Measurements from ENCODE around the gene SLC8A2.

Gene SLC8A2

DNA sequence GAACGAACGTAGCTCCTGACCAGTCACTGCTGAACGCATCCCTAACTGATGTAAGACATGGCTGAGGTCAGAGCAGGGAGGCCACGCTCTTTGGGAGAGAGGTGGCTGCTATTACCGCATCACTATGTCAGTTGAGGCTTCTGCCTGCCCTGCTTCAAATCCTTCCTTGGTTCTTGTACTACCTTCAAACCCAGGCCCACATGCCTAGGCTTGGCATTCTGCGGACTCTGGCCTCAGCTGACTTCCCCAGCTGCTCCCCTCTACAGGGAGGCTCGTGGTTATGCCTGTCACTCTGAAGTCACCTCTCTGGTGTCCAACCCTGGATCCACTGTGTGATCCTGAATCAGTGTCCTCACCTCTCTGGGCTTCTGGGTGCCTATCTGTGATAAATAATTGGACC is 37.6 kb downstream of the SLC8A2 start:
- Histone ChIP-seq H3K4me1 (ENCODE audit: insufficient read depth, insufficient read length) (peaks cover under 1% of the 10 kb centered on the region), H3K27me3 (ENCODE audit: insufficient read depth, insufficient read length) (peaks cover 7% of the 10 kb centered on the region), H3K9ac (ENCODE audit: insufficient read length, low read depth) (peak overlapping the region; percentile 8), H3K9me3 (ENCODE audit: insufficient read depth, low read length) (0 out of 2 replicates have a peak, but pooled peaks cover 7% of the 10 kb centered on the region), H3K4me3 (ENCODE audit: insufficient read length, low read depth) (no peak overlapping the region), H3K36me3 (ENCODE audit: insufficient read depth, insufficient read length, low read length) (no peaks in the 10 kb centered on the region)
- TF ChIP-seq ZNF274 (IDR thresholded peaks at IDR 0.05; ENCODE audit: low read depth, low read length), result no peak
- no peak for TF ChIP-seq SUZ12 (IDR thresholded peaks at IDR 0.05; ENCODE audit: extremely low read depth, insufficient read depth, insufficient read length)
- TF ChIP-seq YY1 (IDR thresholded peaks at IDR 0.05; ENCODE audit: insufficient read depth, insufficient read length), result no peak
- no peak for DNase-seq (ENCODE audit: low read depth, low spot score)

DNA sequence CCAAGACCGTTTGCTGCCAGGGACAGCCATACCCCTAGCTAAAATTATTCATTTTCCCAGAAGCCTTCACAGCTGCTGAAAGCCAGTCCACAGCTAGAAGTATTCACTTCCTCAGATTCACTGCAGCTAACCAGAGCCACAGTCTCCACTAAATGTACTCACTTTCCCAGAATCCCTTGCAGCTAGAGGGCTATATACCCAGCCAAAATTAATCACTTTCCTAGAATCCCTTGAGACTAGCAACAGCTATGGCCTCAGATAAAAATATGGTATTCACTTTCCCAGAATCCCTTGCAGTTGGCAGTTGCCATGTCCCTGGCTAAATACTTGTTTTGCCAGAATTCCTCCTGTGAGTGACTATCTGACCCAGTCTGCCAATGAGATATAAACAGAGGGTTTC is 38.6 kb downstream of the SLC8A2 start:
- no peak for DNase-seq (ENCODE audit: low read depth, low spot score)
- no peak for TF ChIP-seq SUZ12 (IDR thresholded peaks at IDR 0.05; ENCODE audit: extremely low read depth, insufficient read depth, insufficient read length)
- TF ChIP-seq YY1 (IDR thresholded peaks at IDR 0.05; ENCODE audit: insufficient read depth, insufficient read length), result no peak
- TF ChIP-seq ZNF274 (IDR thresholded peaks at IDR 0.05; ENCODE audit: low read depth, low read length), result no peak
- peaks cover 3% of the 10 kb centered on the region for H3K4me1 ChIP-seq (ENCODE audit: insufficient read depth, insufficient read length)

GRCh38 chr19:47432499-47432898 is 39.2 kb downstream of the SLC8A2 start:
- Histone ChIP-seq H3K9ac (ENCODE audit: insufficient read length, low read depth) (no peak overlapping the region), H3K9me3 (ENCODE audit: insufficient read depth, low read length) (0 out of 2 replicates have a peak, but pooled peaks cover 7% of the 10 kb centered on the region), H3K36me3 (ENCODE audit: insufficient read depth, insufficient read length, low read length) (no peaks in the 10 kb centered on the region), H3K4me3 (ENCODE audit: insufficient read length, low read depth) (no peak overlapping the region), H3K4me1 (ENCODE audit: insufficient read depth, insufficient read length) (peaks cover 3% of the 10 kb centered on the region), H3K27me3 (ENCODE audit: insufficient read depth, insufficient read length) (peaks cover 9% of the 10 kb centered on the region)
- DNase-seq (ENCODE audit: low read depth, low spot score), result no peak
- TF ChIP-seq ZNF274 (IDR thresholded peaks at IDR 0.05; ENCODE audit: low read depth, low read length), result no peak
- no peak for TF ChIP-seq YY1 (IDR thresholded peaks at IDR 0.05; ENCODE audit: insufficient read depth, insufficient read length)
- no peak for TF ChIP-seq SUZ12 (IDR thresholded peaks at IDR 0.05; ENCODE audit: extremely low read depth, insufficient read depth, insufficient read length)

More for the DNA sequence above, 38.6 kb downstream of the SLC8A2 start:
- Histone ChIP-seq H3K9ac (ENCODE audit: insufficient read length, low read depth) (no peak overlapping the region), H3K4me3 (ENCODE audit: insufficient read length, low read depth) (no peak overlapping the region), H3K27me3 (ENCODE audit: insufficient read depth, insufficient read length) (peaks cover 9% of the 10 kb centered on the region), H3K9me3 (ENCODE audit: insufficient read depth, low read length) (0 out of 2 replicates have a peak, but pooled peaks cover 7% of the 10 kb centered on the region), H3K36me3 (ENCODE audit: insufficient read depth, insufficient read length, low read length) (no peaks in the 10 kb centered on the region)

- no peaks in the 10 kb centered on the region for H3K36me3 ChIP-seq (ENCODE audit: insufficient read depth, insufficient read length, low read length)
- 0 out of 2 replicates have a peak, but pooled peaks cover 7% of the 10 kb centered on the region for H3K9me3 ChIP-seq (ENCODE audit: insufficient read depth, low read length)
- H3K27me3 ChIP-seq (ENCODE audit: insufficient read depth, insufficient read length), result peaks cover 9% of the 10 kb centered on the region
- peaks cover 3% of the 10 kb centered on the region for H3K4me1 ChIP-seq (ENCODE audit: insufficient read depth, insufficient read length)
- DNase-seq (ENCODE audit: low read depth, low spot score), result no peak
- H3K4me3 ChIP-seq (ENCODE audit: insufficient read length, low read depth), result no peak overlapping the region
- no peak overlapping the region for H3K9ac ChIP-seq (ENCODE audit: insufficient read length, low read depth)
- TF ChIP-seq YY1 (IDR thresholded peaks at IDR 0.05; ENCODE audit: insufficient read depth, insufficient read length), result no peak
- no peak for TF ChIP-seq ZNF274 (IDR thresholded peaks at IDR 0.05; ENCODE audit: low read depth, low read length)
- no peak for TF ChIP-seq SUZ12 (IDR thresholded peaks at IDR 0.05; ENCODE audit: extremely low read depth, insufficient read depth, insufficient read length)
These were observed 39.6 kb downstream of the SLC8A2 start for GRCh38 chr19:47432091-47432490.

- 0 out of 2 replicates have a peak, but pooled peaks cover 7% of the 10 kb centered on the region for H3K9me3 ChIP-seq (ENCODE audit: insufficient read depth, low read length)
- DNase-seq (ENCODE audit: low read depth, low spot score), result no peak
- no peak for TF ChIP-seq YY1 (IDR thresholded peaks at IDR 0.05; ENCODE audit: insufficient read depth, insufficient read length)
- TF ChIP-seq ZNF274 (IDR thresholded peaks at IDR 0.05; ENCODE audit: low read depth, low read length), result no peak
- TF ChIP-seq SUZ12 (IDR thresholded peaks at IDR 0.05; ENCODE audit: extremely low read depth, insufficient read depth, insufficient read length), result no peak
- peaks cover 3% of the 10 kb centered on the region for H3K4me1 ChIP-seq (ENCODE audit: insufficient read depth, insufficient read length)
- H3K27me3 ChIP-seq (ENCODE audit: insufficient read depth, insufficient read length), result peaks cover 9% of the 10 kb centered on the region
- H3K36me3 ChIP-seq (ENCODE audit: insufficient read depth, insufficient read length, low read length), result no peaks in the 10 kb centered on the region
- peak overlapping the region; percentile 40 for H3K4me3 ChIP-seq (ENCODE audit: insufficient read length, low read depth)
- H3K9ac ChIP-seq (ENCODE audit: insufficient read length, low read depth), result peak overlapping the region; percentile 80
These were observed 41.5 kb downstream of the SLC8A2 start for GRCh38 chr19:47430041-47430802.

DNA sequence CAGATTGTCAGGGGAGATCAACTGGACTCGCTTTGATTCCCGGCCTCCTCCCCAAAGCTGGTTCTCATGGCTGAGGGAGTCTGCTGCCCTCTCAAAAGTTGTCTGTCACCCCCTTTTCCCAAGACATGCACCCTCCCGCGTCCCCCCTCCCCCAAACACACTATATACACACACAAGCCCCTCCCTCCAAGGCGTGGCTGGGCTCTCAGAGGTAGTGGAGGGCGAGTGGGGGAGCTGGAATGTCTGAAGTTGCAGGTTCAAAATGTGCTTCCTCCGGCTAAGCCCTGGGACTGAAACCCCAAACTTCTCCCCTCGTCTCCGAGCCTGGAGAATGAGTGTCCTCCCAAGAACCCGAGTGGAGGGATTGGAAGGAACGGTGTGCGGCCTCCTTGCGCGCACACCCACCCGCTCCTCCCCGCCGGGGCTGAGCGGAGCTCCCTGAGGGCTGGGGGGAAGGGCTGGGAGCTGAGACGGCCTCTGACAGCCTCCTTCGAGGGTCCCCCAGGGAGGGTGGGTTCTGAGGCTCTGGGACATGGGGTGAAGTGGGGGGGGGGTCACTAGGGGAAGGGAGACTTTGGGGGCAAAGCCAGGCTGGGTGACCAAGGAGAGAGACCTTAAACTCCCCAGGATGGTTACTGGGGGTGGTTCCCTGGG is 42.4 kb downstream of the SLC8A2 start:
- peak overlapping the region; percentile 11 for H3K4me3 ChIP-seq (ENCODE audit: insufficient read length, low read depth)
- peaks cover 9% of the 10 kb centered on the region for H3K27me3 ChIP-seq (ENCODE audit: insufficient read depth, insufficient read length)
- no peak for DNase-seq (ENCODE audit: low read depth, low spot score)
- H3K9ac ChIP-seq (ENCODE audit: insufficient read length, low read depth), result peak overlapping the region; percentile 80
- peaks cover 3% of the 10 kb centered on the region for H3K4me1 ChIP-seq (ENCODE audit: insufficient read depth, insufficient read length)
- H3K36me3 ChIP-seq (ENCODE audit: insufficient read depth, insufficient read length, low read length), result no peaks in the 10 kb centered on the region
- TF ChIP-seq YY1 (IDR thresholded peaks at IDR 0.05; ENCODE audit: insufficient read depth, insufficient read length) (no peak), SUZ12 (IDR thresholded peaks at IDR 0.05; ENCODE audit: extremely low read depth, insufficient read depth, insufficient read length) (no peak), ZNF274 (IDR thresholded peaks at IDR 0.05; ENCODE audit: low read depth, low read length) (no peak)
- H3K9me3 ChIP-seq (ENCODE audit: insufficient read depth, low read length), result 0 out of 2 replicates have a peak, but pooled peaks cover 7% of the 10 kb centered on the region

Data from NT2/D1 (cell line).